Activated gamma-delta T cell treated with Interleukin-2 at 50 U/mL for 16 hours (primary cell): ENCODE data around the gene PDLIM1.
"Not testable (repeated sequence)": the region's sequence is repeated elsewhere in the genome, so short reads cannot be mapped to it uniquely, and the experiment has no call there.

ENCODE experiments used
- DNase-seq: peaks from one replicate; pipeline ENCODE4 v3.0.0-alpha.2; 2020

The PDLIM1 gene

GRCh38 chr10:95262763-95263518 is 27.9 kb downstream of the PDLIM1 start:
- no peak for DNase-seq

- DNase-seq, result no peak
Measured at GRCh38 chr10:95261926-95262325, 28.9 kb downstream of the PDLIM1 start.

- no peak for DNase-seq
Measured at GRCh38 chr10:95260909-95261552, 29.8 kb downstream of the PDLIM1 start.

- no peak for DNase-seq
Measured at GRCh38 chr10:95260397-95260881, 30.4 kb downstream of the PDLIM1 start.

GRCh38 chr10:95257849-95258248 is 33.0 kb downstream of the PDLIM1 start:
- no peak for DNase-seq

GRCh38 chr10:95256268-95256667 is 34.5 kb downstream of the PDLIM1 start:
- no peak for DNase-seq

- no peak for DNase-seq
Measured at GRCh38 chr10:95254629-95255028, 36.2 kb downstream of the PDLIM1 start.

- DNase-seq, result no peak
Measured at GRCh38 chr10:95253686-95254085, 37.1 kb downstream of the PDLIM1 start.

- no peak for DNase-seq
Measured at GRCh38 chr10:95253007-95253406, 37.8 kb downstream of the PDLIM1 start.

- DNase-seq, result no peak
Measured at GRCh38 chr10:95250856-95251255, 39.9 kb downstream of the PDLIM1 start.

GRCh38 chr10:95249467-95249866 is 41.3 kb downstream of the PDLIM1 start:
- DNase-seq, result no peak

GRCh38 chr10:95248989-95249388 is 41.8 kb downstream of the PDLIM1 start:
- DNase-seq, result no peak

GRCh38 chr10:95247881-95248583 is 42.8 kb downstream of the PDLIM1 start:
- no peak for DNase-seq

GRCh38 chr10:95247200-95247880 is 43.5 kb downstream of the PDLIM1 start:
- no peak for DNase-seq

- peak; percentile 67 for DNase-seq
Measured at GRCh38 chr10:95246582-95247051, 44.2 kb downstream of the PDLIM1 start.

- no peak for DNase-seq
Measured at GRCh38 chr10:95245425-95246055, 45.3 kb downstream of the PDLIM1 start.

GRCh38 chr10:95244152-95244551 is 46.7 kb downstream of the PDLIM1 start:
- DNase-seq, result no peak

- DNase-seq, result no peak
Measured at GRCh38 chr10:95243318-95243617, 47.5 kb downstream of the PDLIM1 start.

GRCh38 chr10:95242581-95243317 is 48.1 kb downstream of the PDLIM1 start:
- no peak for DNase-seq

- no peak for DNase-seq
Measured at GRCh38 chr10:95241533-95241932, 49.3 kb downstream of the PDLIM1 start.

- DNase-seq, result no peak
Measured at GRCh38 chr10:95240811-95241210, 50.0 kb downstream of the PDLIM1 start.

GRCh38 chr10:95240096-95240495 is 50.7 kb downstream of the PDLIM1 start:
- DNase-seq, result not testable (repeated sequence)
